Stomach (tissue), 9 donors: ENCODE results near the gene HMX1. TPM values are rescaled to one million over a fixed set of nuclear protein-coding genes. Genes with fewer than 3 reads are reported as not detected.

Experiments
- DNase-seq, 2 donors: peaks; one replicate each; pipeline versions ENCODE4 v3.0.0 to v3.0.0-alpha.2; 2013 to 2019
- H3K27ac ChIP-seq, 5 donors: fragments of 200-600 bp in 4 of 5; sonication (generic) in 4 of 5; one replicate each; pipeline ENCODE4 v1.5.1; 2013 to 2019; ENCODE audit warnings: mild to moderate bottlenecking in 1 of 5, moderate library complexity in 1 of 5
- H3K27me3 ChIP-seq, 3 donors: fragments of 200-600 bp; sonication (generic); one replicate each; pipeline ENCODE4 v1.5.1; 2017 to 2019; ENCODE audit warnings: mixed run types in 1 of 3
- H3K36me3 ChIP-seq, 4 donors: fragments of 200-600 bp; sonication (generic); 1 replicate in 3 of 4; 2 replicates in 1 of 4; pipeline ENCODE4 v1.5.1; 2016 to 2019
- H3K4me1 ChIP-seq, 4 donors: fragments of 200-600 bp; sonication (generic); one replicate each; pipeline ENCODE4 v1.5.1; 2016 to 2019
- H3K4me3 ChIP-seq, 4 donors: fragments of 200-600 bp; sonication (generic) in 3 of 4; one replicate each; pipeline ENCODE4 v1.5.1; 2016 to 2019; ENCODE audit warnings: mild to moderate bottlenecking in 1 of 4
- H3K9me3 ChIP-seq, 4 donors: fragments of 200-600 bp; sonication (generic); one replicate each; pipeline ENCODE4 v1.5.1; 2016 to 2019
- CTCF ChIP-seq, 7 experiments: fragments of 450-650 bp in 4 of 7; fragments of 200-600 bp in 3 of 7; sonication (generic) in 3 of 7; IDR thresholded peaks; one replicate each; pipeline ENCODE4 v1.5.1; 2016 to 2019; ENCODE audit warnings: antibody characterized with exemption in 7 of 7, control low read depth in 2 of 7, mild to moderate bottlenecking in 1 of 7
- EP300 ChIP-seq: sonication (generic); formaldehyde crosslinking; IDR thresholded peaks from one replicate; pipeline ENCODE4 v1.6.1; 2017; ENCODE audit warnings: antibody characterized with exemption
- POLR2A ChIP-seq, 4 donors: fragments of 450-650 bp; IDR thresholded peaks; one replicate each; pipeline ENCODE4 v1.6.1; 2016; ENCODE audit warnings: antibody characterized with exemption in 4 of 4, control low read depth in 2 of 4, mild to moderate bottlenecking in 1 of 4, moderate library complexity in 1 of 4
- POLR2AphosphoS5 ChIP-seq, 3 donors: sonication (generic); formaldehyde crosslinking; IDR thresholded peaks; one replicate each; pipeline ENCODE4 v1.6.1; 2016; ENCODE audit warnings: antibody characterized with exemption in 3 of 3
- WGBS, 5 donors: extraction: QIAGEN DNeasy Blood & Tissue Kit in 3 of 5; methylation state at CpG; one replicate each; pipeline versions ENCODE4 v1.1.5 to v1.1.7; 2013 to 2018; 5-methylcytosine and 5-hydroxymethylcytosine counted together
- intact Hi-C: fragments of 100-400 bp; cut with DNase I; formaldehyde crosslinking; loops from one replicate; pipeline ENCODE4 v1.15.1; 2023; ENCODE audit warnings: low total_unique reads
- polyA plus RNA-seq, 3 donors: library from polyadenylated mRNA; stranded (reverse); fragments of 200-250 nt; gene quantifications; one replicate each; pipeline ENCODE4 v1.2.3, GENCODE V29; 2013
- total RNA-seq, 5 donors: library from RNA; depleted of rRNA; stranded (reverse); fragments of >200 nt; gene quantifications; one replicate each; pipeline versions ENCODE4 v1.1.0 to v1.2.3, GENCODE V29; 2014 to 2016
- donor health status: healthy with polysubstance abuse.
- donor health status: Bipolar disorder and iron deficiency.
- donor health status: healthy.

HMX1 gene
- total and polyA plus RNA-seq, 8 donors = 0.37 TPM; not detected in 7

- 76 to 89% (median 82%) methylated on average over 6 to 9 of the region's 9 CpGs for WGBS, 5 donors
- no peak overlapping the region for H3K27ac ChIP-seq
- H3K9me3 ChIP-seq = peaks cover 12 to 44% (median 43%) of the 10 kb centered on the region in 4 donors
- intact Hi-C loops = no loop called here
- no peak overlapping the region for H3K4me3 ChIP-seq
- TF ChIP-seq POLR2A (IDR thresholded peaks at IDR 0.05) (no peak), CTCF (IDR thresholded peaks at IDR 0.05) (no peak), EP300 (no peak), POLR2AphosphoS5 (IDR thresholded peaks at IDR 0.05) (no peak)
- H3K36me3 ChIP-seq = no peaks in the 10 kb centered on the region
- no peaks in the 10 kb centered on the region for H3K4me1 ChIP-seq
- DNase-seq = no peak
- peaks cover 0 to 68% (median 6%) of the 10 kb centered on the region in 3 donors for H3K27me3 ChIP-seq
Observed at GRCh38 chr4:8904041-8904501, 32.4 kb upstream of the HMX1 start.

- no peak for TF ChIP-seq EP300
- TF ChIP-seq POLR2AphosphoS5 (IDR thresholded peaks at IDR 0.05) = no peak
- TF ChIP-seq CTCF (IDR thresholded peaks at IDR 0.05) = no peak
- no peak for TF ChIP-seq POLR2A (IDR thresholded peaks at IDR 0.05)
- 86 to 94% (median 93%) methylated on average over 6 of the region's 6 CpGs for WGBS, 5 donors
- DNase-seq = no peak
Observed at GRCh38 chr4:8901335-8901734, 29.7 kb upstream of the HMX1 start.

GRCh38 chr4:8900588-8900987 is 28.9 kb upstream of the HMX1 start:
- Histone ChIP-seq H3K9me3 (peaks cover 12 to 46% (median 43%) of the 10 kb centered on the region in 4 donors), H3K36me3 (no peaks in the 10 kb centered on the region), H3K27me3 (peaks cover 0 to 68% (median 0%) of the 10 kb centered on the region in 3 donors), H3K4me3 (no peak overlapping the region), H3K4me1 (no peaks in the 10 kb centered on the region), H3K27ac (no peak overlapping the region)
- DNase-seq = no peak
- intact Hi-C loops = no loop called here
- TF ChIP-seq POLR2AphosphoS5 (IDR thresholded peaks at IDR 0.05) (no peak), POLR2A (IDR thresholded peaks at IDR 0.05) (no peak), CTCF (IDR thresholded peaks at IDR 0.05) (no peak), EP300 (no peak)
- 82 to 90% (median 87%) methylated on average over 6 of the region's 6 CpGs for WGBS, 5 donors

More at GRCh38 chr4:8901335-8901734, 29.7 kb upstream of the HMX1 start:
- H3K4me3 ChIP-seq = no peak overlapping the region
- no peaks in the 10 kb centered on the region for H3K36me3 ChIP-seq
- peaks cover 0 to 68% (median 0%) of the 10 kb centered on the region in 3 donors for H3K27me3 ChIP-seq
- no peaks in the 10 kb centered on the region for H3K4me1 ChIP-seq
- intact Hi-C loops = no loop called here
- H3K27ac ChIP-seq = no peak overlapping the region
- peaks cover 12 to 46% (median 43%) of the 10 kb centered on the region in 4 donors for H3K9me3 ChIP-seq

GRCh38 chr4:8898419-8898818 is 26.8 kb upstream of the HMX1 start:
- WGBS, 5 donors = 46 to 63% (median 53%) methylated on average over 10 of the region's 10 CpGs
- peaks cover 12 to 46% (median 37%) of the 10 kb centered on the region in 4 donors for H3K9me3 ChIP-seq
- no peaks in the 10 kb centered on the region for H3K36me3 ChIP-seq
- no peak for TF ChIP-seq EP300
- TF ChIP-seq CTCF (IDR thresholded peaks at IDR 0.05) = no peak
- TF ChIP-seq POLR2A (IDR thresholded peaks at IDR 0.05) = no peak
- TF ChIP-seq POLR2AphosphoS5 (IDR thresholded peaks at IDR 0.05) = no peak
- H3K4me1 ChIP-seq = peaks cover 0 to 11% (median 5%) of the 10 kb centered on the region in 4 donors
- no peak overlapping the region for H3K27ac ChIP-seq
- intact Hi-C loops = no loop called here
- H3K4me3 ChIP-seq = no peak overlapping the region
- peaks cover 9 to 71% (median 19%) of the 10 kb centered on the region in 3 donors for H3K27me3 ChIP-seq
- DNase-seq = no peak
